ENCODE data around the gene ADPRHL1.
"Not testable (repeated sequence)": the region's sequence is repeated elsewhere in the genome, so short reads cannot be mapped to it uniquely, and the experiment has no call there.

The ADPRHL1 gene

DNA sequence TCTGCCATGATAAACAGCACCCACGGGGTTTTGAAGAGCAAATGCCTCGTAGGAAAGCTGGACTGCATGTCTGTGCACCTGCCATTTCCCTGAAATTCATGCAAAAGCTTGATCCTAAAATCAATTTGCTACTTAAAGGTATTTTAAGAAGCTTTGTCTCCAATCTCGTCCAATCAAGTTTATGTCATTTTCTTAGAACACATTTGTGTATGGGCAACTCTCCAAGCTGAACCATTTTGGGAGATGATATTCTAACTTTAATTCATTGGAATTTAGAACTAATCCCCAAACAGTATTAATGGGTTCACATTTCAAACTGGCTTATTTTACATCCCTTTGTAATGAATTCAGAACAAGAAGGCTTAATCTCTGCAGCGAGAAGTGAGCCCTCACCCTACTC lies 822 bp downstream of the ADPRHL1 start:
- TF ChIP-seq, protein P1, sequence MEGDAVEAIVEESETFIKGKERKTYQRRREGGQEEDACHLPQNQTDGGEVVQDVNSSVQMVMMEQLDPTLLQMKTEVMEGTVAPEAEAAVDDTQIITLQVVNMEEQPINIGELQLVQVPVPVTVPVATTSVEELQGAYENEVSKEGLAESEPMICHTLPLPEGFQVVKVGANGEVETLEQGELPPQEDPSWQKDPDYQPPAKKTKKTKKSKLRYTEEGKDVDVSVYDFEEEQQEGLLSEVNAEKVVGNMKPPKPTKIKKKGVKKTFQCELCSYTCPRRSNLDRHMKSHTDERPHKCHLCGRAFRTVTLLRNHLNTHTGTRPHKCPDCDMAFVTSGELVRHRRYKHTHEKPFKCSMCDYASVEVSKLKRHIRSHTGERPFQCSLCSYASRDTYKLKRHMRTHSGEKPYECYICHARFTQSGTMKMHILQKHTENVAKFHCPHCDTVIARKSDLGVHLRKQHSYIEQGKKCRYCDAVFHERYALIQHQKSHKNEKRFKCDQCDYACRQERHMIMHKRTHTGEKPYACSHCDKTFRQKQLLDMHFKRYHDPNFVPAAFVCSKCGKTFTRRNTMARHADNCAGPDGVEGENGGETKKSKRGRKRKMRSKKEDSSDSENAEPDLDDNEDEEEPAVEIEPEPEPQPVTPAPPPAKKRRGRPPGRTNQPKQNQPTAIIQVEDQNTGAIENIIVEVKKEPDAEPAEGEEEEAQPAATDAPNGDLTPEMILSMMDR (IDR thresholded peaks at IDR 0.05; ENCODE audit: poor library complexity, severe bottlenecking): no peak
- Histone ChIP-seq H3K27ac (ENCODE audit: poor library complexity, severe bottlenecking) (no peak overlapping the region), H3K9me3 (ENCODE audit: severe bottlenecking) (no peaks in the 10 kb centered on the region), H3K36me3 (ENCODE audit: low read depth) (peaks cover 14% of the 10 kb centered on the region), H3K4me1 (ENCODE audit: insufficient read depth, poor library complexity, severe bottlenecking) (no peaks in the 10 kb centered on the region), H3K27me3 (ENCODE audit: insufficient read depth, poor library complexity, severe bottlenecking) (no peaks in the 10 kb centered on the region), H3K4me3 (ENCODE audit: severe bottlenecking) (no peak overlapping the region)
- DNase-seq (ENCODE audit: low spot score): no peak
- no peak for ATAC-seq (ENCODE audit: low read depth)

DNA sequence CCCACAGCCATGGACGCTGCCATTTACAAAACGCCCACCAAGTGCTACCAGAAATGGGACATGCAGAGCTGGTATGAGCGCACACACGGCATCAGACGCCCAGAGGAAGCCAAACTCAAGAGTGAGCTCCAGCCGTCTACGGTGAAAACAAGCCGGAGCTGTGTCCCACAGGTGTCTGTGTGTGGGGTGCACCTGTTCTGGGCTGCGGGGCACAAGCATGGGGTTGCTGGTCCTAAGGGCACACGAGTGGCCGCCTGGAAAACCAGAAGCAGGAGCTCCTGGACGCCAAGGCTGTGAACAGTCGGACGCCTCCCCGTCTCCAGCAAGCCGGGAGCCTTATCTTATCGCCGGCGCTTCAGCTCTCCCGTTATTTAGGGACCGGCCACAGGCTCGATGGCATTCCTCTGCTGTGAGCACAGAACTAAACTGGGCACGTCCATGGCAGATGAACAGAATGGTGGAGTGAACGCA lies 1.3 kb downstream of the ADPRHL1 start:
- peak; percentile 58 for DNase-seq (ENCODE audit: low spot score)
- ATAC-seq (ENCODE audit: low read depth): no peak
- Histone ChIP-seq H3K27ac (ENCODE audit: poor library complexity, severe bottlenecking) (no peak overlapping the region), H3K27me3 (ENCODE audit: insufficient read depth, poor library complexity, severe bottlenecking) (no peaks in the 10 kb centered on the region), H3K4me1 (ENCODE audit: insufficient read depth, poor library complexity, severe bottlenecking) (no peaks in the 10 kb centered on the region), H3K4me3 (ENCODE audit: severe bottlenecking) (no peak overlapping the region), H3K9me3 (ENCODE audit: severe bottlenecking) (no peaks in the 10 kb centered on the region), H3K36me3 (ENCODE audit: low read depth) (peaks cover 9% of the 10 kb centered on the region)
- TF ChIP-seq, protein P1 (IDR thresholded peaks at IDR 0.05; ENCODE audit: poor library complexity, severe bottlenecking): no peak

DNA sequence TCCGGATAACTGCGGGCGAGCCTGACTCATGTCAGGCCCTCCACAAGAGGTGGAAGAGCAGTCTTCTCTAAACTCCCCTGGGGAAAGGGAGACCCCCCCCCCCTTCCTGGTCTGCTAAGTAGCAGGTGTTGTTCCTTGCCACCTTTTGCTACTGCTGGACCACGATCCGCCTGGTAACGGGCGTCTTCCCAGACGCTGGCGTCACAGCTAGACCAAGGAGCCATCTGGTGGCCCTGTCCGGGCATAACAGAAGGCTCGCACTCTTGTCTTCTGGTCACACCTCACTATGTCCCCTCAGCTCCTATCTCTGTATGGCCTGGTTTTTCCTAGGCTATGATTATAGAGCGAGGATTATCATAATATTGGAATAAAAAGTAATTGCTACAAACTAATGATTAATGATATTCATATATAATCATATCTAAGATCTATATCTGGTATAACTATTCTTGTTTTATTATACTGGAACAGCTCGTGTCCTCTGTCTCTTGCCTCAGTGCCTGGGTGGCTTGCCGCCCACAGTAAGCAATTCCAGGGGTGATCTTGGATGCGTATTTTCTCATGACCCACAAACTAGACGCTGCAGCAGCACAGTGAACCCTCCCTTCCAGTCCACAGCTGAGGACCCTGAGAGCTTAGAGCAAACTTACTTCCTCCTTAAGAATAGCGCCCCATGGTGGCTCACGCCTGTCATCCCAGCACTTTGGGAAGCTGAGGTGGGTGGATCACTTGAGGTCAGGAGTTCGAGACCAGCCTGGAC lies 2.2 kb downstream of the ADPRHL1 start:
- H3K4me3 ChIP-seq (ENCODE audit: severe bottlenecking); ATAC-seq (ENCODE audit: low read depth); H3K36me3 ChIP-seq (ENCODE audit: low read depth); H3K27me3 ChIP-seq (ENCODE audit: insufficient read depth, poor library complexity, severe bottlenecking); H3K27ac ChIP-seq (ENCODE audit: poor library complexity, severe bottlenecking); H3K4me1 ChIP-seq (ENCODE audit: insufficient read depth, poor library complexity, severe bottlenecking); H3K9me3 ChIP-seq (ENCODE audit: severe bottlenecking): not testable (repeated sequence)
- TF ChIP-seq, protein P1 (IDR thresholded peaks at IDR 0.05; ENCODE audit: poor library complexity, severe bottlenecking): peak; percentile 40
- DNase-seq (ENCODE audit: low spot score): peak; percentile 38

DNA sequence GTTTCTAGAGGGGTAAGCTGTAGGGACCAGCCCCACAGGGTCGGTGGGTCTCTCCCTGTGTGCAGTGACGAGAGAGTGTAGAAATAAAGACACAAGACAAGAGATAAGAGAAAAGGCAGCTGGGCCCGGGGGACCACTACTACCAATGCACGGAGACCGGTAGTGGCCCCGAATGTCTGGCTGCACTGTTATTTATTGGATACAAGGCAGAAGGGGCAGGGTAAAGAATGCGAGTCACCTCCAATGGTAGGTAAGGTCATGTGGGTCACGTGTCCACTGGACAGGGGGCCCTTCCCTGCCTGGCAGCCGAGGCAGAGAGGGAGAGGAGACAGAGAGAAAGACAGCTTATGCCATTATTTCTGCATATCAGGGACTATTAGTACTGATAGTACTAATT lies 2.9 kb downstream of the ADPRHL1 start:
- not testable (repeated sequence) for H3K27me3 ChIP-seq (ENCODE audit: insufficient read depth, poor library complexity, severe bottlenecking); H3K36me3 ChIP-seq (ENCODE audit: low read depth); DNase-seq (ENCODE audit: low spot score); H3K4me1 ChIP-seq (ENCODE audit: insufficient read depth, poor library complexity, severe bottlenecking); ATAC-seq (ENCODE audit: low read depth); H3K4me3 ChIP-seq (ENCODE audit: severe bottlenecking); H3K9me3 ChIP-seq (ENCODE audit: severe bottlenecking)
- peak overlapping the region; percentile 51 for H3K27ac ChIP-seq (ENCODE audit: poor library complexity, severe bottlenecking)

DNA sequence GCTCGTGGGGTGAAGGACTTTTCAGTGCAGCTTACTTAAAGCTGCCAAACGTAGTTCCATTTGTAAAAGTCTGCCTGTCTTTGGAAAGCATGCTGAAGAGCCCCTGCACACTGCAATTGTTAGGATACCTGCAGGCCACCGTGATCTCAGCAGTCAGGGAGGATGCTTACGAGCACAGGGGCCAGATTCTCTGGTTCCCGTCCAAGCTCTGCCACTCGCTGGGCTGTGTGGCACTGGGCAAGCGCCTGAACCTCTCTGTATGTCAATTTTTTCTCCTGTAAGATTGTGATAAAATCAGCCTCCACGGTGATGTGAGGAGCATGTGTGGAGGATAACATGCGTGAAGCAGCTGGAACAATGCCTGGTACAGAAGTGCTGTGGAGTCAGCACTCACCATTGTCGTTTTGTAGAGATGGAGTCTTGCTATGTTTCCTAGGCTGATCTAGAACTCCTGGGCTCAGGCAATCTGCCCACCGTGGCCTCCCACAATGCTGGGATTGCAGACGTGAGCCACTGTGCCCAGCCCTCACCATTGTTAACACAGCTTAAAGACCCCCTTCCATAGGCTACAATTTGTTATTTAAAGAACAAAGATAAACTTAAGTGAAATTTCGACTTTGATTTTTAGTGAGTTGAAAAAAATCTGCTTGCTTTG lies 3.5 kb downstream of the ADPRHL1 start:
- Histone ChIP-seq H3K9me3 (ENCODE audit: severe bottlenecking) (no peaks in the 10 kb centered on the region), H3K36me3 (ENCODE audit: low read depth) (no peaks in the 10 kb centered on the region), H3K27ac (ENCODE audit: poor library complexity, severe bottlenecking) (peak overlapping the region; percentile 51), H3K4me3 (ENCODE audit: severe bottlenecking) (peak overlapping the region; percentile 42), H3K4me1 (ENCODE audit: insufficient read depth, poor library complexity, severe bottlenecking) (no peaks in the 10 kb centered on the region), H3K27me3 (ENCODE audit: insufficient read depth, poor library complexity, severe bottlenecking) (no peaks in the 10 kb centered on the region)
- DNase-seq (ENCODE audit: low spot score): no peak
- TF ChIP-seq, protein P1 (IDR thresholded peaks at IDR 0.05; ENCODE audit: poor library complexity, severe bottlenecking): no peak
- ATAC-seq (ENCODE audit: low read depth): no peak
